GM12874 (cell line): ENCODE data around the gene FBXO30.

Source experiments
- TF ChIP-seq, protein P1 (sequence below): IDR thresholded peaks from 2 replicates; pipeline ENCODE4 v1.5.1; 2011; ENCODE audit warnings: low read depth, mild to moderate bottlenecking, control low read depth, low read length, moderate library complexity; ENCODE audit not compliant: insufficient read depth

FBXO30 gene

DNA sequence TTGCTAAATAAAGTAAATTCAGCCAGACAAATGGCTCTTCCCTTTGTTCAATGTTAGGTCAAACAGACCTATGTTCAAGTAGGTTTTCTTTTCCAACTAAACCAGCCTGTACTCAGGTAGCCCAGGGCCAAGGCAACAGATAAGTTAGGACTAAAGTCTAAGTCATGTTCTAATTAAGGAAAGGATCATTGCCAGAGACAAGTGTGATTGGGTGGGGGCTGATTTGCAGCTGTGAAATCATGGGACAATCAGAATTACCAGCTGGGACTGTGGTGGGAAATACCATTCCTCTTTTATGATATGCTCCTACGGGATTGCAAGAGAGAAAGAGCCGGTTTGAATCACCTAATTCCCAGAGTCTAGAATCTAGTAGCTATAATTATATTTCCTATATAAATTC, 4.2 kb upstream of the FBXO30 start:
- TF ChIP-seq, protein P1, sequence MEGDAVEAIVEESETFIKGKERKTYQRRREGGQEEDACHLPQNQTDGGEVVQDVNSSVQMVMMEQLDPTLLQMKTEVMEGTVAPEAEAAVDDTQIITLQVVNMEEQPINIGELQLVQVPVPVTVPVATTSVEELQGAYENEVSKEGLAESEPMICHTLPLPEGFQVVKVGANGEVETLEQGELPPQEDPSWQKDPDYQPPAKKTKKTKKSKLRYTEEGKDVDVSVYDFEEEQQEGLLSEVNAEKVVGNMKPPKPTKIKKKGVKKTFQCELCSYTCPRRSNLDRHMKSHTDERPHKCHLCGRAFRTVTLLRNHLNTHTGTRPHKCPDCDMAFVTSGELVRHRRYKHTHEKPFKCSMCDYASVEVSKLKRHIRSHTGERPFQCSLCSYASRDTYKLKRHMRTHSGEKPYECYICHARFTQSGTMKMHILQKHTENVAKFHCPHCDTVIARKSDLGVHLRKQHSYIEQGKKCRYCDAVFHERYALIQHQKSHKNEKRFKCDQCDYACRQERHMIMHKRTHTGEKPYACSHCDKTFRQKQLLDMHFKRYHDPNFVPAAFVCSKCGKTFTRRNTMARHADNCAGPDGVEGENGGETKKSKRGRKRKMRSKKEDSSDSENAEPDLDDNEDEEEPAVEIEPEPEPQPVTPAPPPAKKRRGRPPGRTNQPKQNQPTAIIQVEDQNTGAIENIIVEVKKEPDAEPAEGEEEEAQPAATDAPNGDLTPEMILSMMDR: no peak

GRCh38 chr6:145816392-145816791, 1.8 kb upstream of the FBXO30 start:
- TF ChIP-seq, protein P1: no peak

DNA sequence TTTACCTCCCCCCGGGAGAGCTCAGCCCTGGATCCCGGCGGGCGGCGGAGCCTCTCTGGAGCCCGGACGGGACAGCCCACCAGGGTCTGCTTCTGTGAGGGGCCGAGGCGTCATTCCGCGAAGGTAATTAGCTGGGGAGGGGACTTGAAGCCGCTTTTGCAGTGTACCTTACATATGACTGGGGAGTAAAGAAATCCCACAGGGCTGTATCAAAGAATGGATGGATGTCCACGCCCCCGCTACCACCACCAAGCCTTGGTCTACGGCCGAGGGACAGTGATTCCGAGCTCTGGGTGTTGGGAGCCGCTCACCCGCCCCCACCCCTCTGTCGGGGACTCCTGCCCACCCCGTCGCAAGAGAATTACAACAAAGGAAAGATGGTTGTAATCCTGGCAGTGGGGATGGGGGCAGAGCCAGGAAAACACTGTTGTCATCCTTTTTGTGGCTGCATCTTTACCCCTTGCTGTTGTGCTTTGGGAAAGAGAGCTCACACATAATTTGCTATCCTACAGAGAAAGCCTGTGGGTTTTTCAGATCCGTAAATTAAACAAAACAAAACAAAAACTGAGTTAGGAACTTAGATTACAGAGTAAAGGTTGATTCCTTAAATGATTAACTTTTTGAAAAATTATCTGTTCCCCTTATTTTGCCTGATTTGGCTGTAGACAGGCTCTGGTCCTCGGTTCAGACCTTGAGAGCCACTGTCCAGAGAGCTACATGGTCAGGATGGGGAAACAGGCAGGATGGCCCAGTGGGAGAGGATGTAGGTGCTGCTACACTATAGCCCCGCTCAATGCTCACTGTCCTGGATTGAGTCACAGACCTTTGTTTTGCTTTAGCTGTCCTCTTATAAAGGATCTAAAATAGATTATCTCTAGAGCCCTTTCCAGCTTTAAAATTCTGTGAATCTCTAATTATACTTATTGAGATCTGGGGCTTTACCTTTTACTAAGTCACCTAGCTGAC, 997 bp upstream of the FBXO30 start:
- TF ChIP-seq, protein P1: no peak

- TF ChIP-seq, protein P1: no peak
These were observed 527 bp downstream of the FBXO30 start for GRCh38 chr6:145814035-145814500.

- TF ChIP-seq, protein P1: no peak
These were observed 1.1 kb downstream of the FBXO30 start for GRCh38 chr6:145813285-145814034.

GRCh38 chr6:145811741-145812140, 2.9 kb downstream of the FBXO30 start:
- TF ChIP-seq, protein P1: no peak

- TF ChIP-seq, protein P1: no peak
These were observed 4.8 kb downstream of the FBXO30 start for GRCh38 chr6:145809785-145810184.
